GM12873 (cell line): ENCODE results near the gene ASNSD1.

Experiments used
- TF ChIP-seq, protein P1 (sequence below): IDR thresholded peaks from 2 replicates; pipeline ENCODE4 v1.5.1; 2012; ENCODE audit warnings: low read depth, mild to moderate bottlenecking, moderate library complexity, low read length, control low read depth; ENCODE audit not compliant: insufficient read depth; ENCODE audit errors: missing control alignments

Gene ASNSD1

DNA sequence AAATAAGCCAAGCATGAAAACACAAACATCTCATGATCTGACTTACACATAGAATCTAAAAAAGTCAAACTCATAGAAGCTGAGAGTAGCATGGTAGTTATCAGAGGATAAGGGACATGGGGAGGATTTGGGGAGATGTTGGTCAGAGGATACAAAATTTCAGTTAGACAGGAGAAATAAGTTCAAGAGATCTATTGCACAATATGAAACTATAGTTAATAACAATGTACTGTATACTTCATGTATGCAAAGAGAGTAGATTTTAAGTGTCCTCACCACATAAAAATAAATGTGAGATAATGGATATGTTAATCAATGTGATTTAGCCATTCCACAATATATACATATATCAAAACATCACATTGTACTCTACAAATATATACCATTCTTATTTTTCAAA lies 10.0 kb upstream of the ASNSD1 start:
- TF ChIP-seq, protein P1, sequence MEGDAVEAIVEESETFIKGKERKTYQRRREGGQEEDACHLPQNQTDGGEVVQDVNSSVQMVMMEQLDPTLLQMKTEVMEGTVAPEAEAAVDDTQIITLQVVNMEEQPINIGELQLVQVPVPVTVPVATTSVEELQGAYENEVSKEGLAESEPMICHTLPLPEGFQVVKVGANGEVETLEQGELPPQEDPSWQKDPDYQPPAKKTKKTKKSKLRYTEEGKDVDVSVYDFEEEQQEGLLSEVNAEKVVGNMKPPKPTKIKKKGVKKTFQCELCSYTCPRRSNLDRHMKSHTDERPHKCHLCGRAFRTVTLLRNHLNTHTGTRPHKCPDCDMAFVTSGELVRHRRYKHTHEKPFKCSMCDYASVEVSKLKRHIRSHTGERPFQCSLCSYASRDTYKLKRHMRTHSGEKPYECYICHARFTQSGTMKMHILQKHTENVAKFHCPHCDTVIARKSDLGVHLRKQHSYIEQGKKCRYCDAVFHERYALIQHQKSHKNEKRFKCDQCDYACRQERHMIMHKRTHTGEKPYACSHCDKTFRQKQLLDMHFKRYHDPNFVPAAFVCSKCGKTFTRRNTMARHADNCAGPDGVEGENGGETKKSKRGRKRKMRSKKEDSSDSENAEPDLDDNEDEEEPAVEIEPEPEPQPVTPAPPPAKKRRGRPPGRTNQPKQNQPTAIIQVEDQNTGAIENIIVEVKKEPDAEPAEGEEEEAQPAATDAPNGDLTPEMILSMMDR, result no peak

GRCh38 chr2:189654641-189655040 lies 6.6 kb upstream of the ASNSD1 start:
- TF ChIP-seq, protein P1, result no peak

DNA sequence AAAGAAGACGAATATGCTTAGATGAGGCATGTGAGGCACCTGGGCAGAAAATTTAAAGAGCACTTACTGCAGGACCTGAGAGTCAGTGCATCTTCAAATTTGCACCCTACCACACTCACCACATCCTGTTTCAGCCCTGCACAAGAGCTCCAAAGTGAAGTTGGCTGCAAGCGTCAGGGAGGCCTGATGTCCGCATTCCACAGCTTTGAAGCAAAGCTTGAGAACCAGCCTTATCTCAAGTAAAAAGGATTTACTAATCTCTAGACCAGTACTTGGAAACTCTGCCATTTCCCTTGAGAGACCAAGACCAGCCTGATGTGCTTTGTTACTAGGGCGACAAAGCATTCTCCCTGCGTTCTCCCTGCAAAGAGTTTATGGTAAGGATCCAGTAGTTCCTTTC lies 3.4 kb upstream of the ASNSD1 start:
- TF ChIP-seq, protein P1, result no peak

DNA sequence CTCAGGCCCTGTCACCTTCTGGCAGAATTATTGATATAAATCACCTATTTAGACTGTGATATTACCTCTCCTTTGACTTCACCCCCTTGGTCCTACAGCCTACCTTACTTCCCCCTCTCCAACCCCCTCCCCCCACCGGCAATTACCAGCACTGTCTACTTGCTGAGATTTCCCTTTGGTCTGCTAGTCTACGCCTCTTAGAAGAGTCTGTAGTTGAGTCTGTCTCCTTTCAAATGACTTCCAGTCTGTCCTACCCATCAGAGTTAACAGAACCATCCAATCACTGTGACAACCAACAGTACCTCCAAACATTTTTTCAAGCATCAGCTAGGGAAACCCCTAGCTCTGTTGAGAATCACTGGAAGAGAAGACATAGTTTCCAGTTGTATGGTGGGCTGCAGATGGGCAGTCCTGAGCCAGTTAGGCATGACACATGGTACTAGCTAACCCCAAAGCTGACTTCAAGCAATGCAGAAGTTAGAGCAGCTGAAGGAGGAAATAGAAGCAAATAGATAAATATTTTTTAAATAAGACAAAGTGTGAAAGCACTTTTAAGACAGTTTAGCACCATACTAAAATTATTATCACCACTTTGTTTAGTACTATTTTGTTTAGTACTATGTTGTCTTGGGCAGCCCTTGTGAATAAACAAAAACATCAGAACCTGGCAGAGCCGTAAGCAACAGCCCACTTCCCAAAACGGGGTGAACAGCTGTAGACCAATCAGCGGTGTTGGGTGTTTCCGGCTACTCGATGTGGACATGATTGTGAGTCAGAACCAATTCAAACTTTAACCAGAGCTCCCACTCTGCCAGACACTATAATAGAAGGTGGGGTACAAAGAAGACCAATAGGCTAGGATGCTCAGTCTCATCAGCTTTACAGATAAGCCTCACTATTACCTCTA lies 2.7 kb upstream of the ASNSD1 start:
- TF ChIP-seq, protein P1, result no peak

- TF ChIP-seq, protein P1, result no peak
Observed at GRCh38 chr2:189659734-189660133, 1.5 kb upstream of the ASNSD1 start.

DNA sequence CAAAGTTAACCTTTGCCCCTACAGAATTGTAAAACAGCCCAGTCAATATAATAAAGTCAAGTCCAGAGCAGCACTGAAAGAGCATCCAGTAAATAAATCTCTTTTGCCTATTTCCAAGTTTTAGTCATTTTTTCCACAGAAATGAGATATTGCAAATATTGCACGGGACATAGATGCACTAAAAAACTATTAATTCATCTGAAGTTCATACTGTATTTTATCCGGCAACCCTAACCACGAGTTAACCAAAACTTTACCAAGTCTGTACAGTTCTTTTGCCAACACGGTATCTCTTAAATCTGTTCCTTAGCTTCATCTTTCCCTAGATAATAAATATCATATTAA lies 484 bp upstream of the ASNSD1 start:
- TF ChIP-seq, protein P1, result no peak

DNA sequence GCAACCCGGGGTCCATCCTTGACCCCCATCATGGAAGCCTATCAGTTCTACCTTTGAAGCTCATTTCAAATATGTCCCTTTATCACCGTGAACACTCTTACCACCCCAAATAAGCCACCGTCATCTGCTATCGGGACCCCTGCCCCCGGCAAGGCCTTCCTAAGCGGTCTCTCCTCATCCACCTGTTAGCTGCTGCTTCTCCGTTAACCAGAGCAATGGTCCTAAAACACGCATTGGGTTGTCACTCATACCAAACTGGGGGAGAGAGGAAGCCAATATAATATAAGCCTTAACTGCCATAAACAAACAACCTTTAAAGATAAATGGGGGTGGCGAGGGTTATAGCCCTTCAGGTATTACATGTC lies 680 bp downstream of the ASNSD1 start:
- TF ChIP-seq, protein P1, result no peak
